Adrenal gland (tissue), 12 donors: ENCODE measurements around the gene COL23A1. TPM values are rescaled to one million over a fixed set of nuclear protein-coding genes. Genes with fewer than 3 reads are reported as not detected.

ENCODE experiments used
- DNase-seq, 7 donors: peaks; one replicate each; pipeline ENCODE4 v3.0.0-alpha.2; 2019 to 2020
- H3K27ac ChIP-seq, 5 donors: fragments of 200-600 bp; sonication (generic) in 4 of 5; 1 replicate in 3 of 5; 2 replicates in 2 of 5; pipeline versions ENCODE4 v1.5.1 to v1.8.0; 2016 to 2020; ENCODE audit warnings: mild to moderate bottlenecking in 1 of 5
- H3K27me3 ChIP-seq: fragments of 200-600 bp; 2 replicates; pipeline ENCODE4 v1.8.0; 2021
- H3K36me3 ChIP-seq, 2 donors: fragments of 200-600 bp; replicated peaks in 1 of 2; 1 replicate in 1 of 2; 2 replicates in 1 of 2; pipeline versions ENCODE4 v1.5.1 to v1.8.0; 2018 to 2022
- H3K4me1 ChIP-seq, 2 donors: fragments of 200-600 bp; replicated peaks in 1 of 2; 1 replicate in 1 of 2; 2 replicates in 1 of 2; pipeline versions ENCODE4 v1.5.1 to v1.8.0; 2018 to 2021
- H3K4me3 ChIP-seq, 4 donors: fragments of 200-600 bp; sonication (generic) in 3 of 4; one replicate each; pipeline ENCODE4 v1.5.1; 2016 to 2018
- H3K9me3 ChIP-seq, 3 donors: fragments of 200-600 bp; sonication (generic) in 1 of 3; replicated peaks in 1 of 3; 1 replicate in 2 of 3; 2 replicates in 1 of 3; pipeline versions ENCODE4 v1.5.1 to v1.8.0; 2016 to 2021
- POLR2A ChIP-seq, 2 donors: fragments of 450-650 bp; IDR thresholded peaks; one replicate each; pipeline ENCODE4 v1.6.1; 2017; ENCODE audit warnings: antibody characterized with exemption in 2 of 2, mild to moderate bottlenecking in 2 of 2, moderate library complexity in 1 of 2
- WGBS, 4 donors: extraction: QIAGEN DNeasy Blood & Tissue Kit in 2 of 4; methylation state at CpG; one replicate each; pipeline versions ENCODE4 v1.1.5 to v1.1.7; 2013 to 2017; 5-methylcytosine and 5-hydroxymethylcytosine counted together
- intact Hi-C, 2 donors: fragments of 100-400 bp; cut with DNase I; formaldehyde crosslinking; loops; one replicate each; pipeline versions ENCODE4 v1.14.1 to v1.15.0; 2022 to 2023
- polyA plus RNA-seq, 3 donors: library from polyadenylated mRNA; stranded (reverse); fragments of 200-250 nt in 2 of 3; fragments of 350-450 nt in 1 of 3; fragmentation: Illumina TruSeq in 1 of 3; extraction: RNeasy Lipid Tissue Mini Kit (QIAGEN cat#74804) in 1 of 3; gene quantifications; one replicate each; pipeline ENCODE4 v1.2.3, GENCODE V29; 2013 to 2014
- total RNA-seq, 9 donors: library from RNA; depleted of rRNA in 4 of 9; stranded (reverse); fragments of >200 nt in 4 of 9; fragments of 120-200 nt in 1 of 9; fragmentation: NEBNext Ultra II Directional in 1 of 9; extraction: Animal tissue kit (Norgen Biotek cat#: 25700) in 1 of 9; gene quantifications; one replicate each; pipeline versions ENCODE4 v1.1.0 to v1.2.4, GENCODE V29; 2013 to 2023
- TF ChIP-seq, protein P1 (sequence below), 6 experiments: fragments of 450-650 bp in 4 of 6; fragments of 200-600 bp in 2 of 6; sonication (generic) in 1 of 6; IDR thresholded peaks; 1 replicate in 5 of 6; 2 replicates in 1 of 6; pipeline versions ENCODE4 v1.5.1 to v1.8.0; 2016 to 2021; ENCODE audit warnings: antibody characterized with exemption in 6 of 6, mild to moderate bottlenecking in 2 of 6, moderate library complexity in 1 of 6
- donor health status: healthy with polysubstance abuse.
- donor health status: Bipolar disorder and iron deficiency.
- donor health status: DM: yes; HTN: yes; CAD: no.
- donor health status: DM: no; HTN: no; CAD: no.
- donor health status: DM: no; HTN: no; CAD: no.
- donor health status: DM: yes; HTN: yes; CAD: no.

Gene COL23A1
- total and polyA plus RNA-seq, 12 donors, result 0.09 to 4.4 (median 0.88) TPM

DNA sequence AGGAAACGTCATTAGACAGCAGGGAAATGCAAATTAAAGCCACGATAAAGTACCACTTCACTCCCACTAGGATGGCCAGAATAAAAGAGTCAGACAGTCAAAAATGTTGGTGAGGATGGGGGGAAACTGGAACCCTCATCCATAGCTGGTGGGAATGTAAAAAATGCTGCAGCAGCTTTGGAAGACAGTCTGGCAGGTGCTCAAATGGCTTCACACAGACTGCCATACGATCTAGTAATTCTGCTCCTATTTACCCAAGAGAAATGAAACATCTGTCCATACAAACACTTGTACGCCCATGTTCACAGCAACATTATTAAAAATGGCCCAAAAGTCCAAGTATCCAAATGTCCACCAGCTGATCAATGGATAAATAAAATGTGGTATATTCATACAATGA is 198.7 kb downstream of the COL23A1 start:
- 53 to 60% (median 58%) methylated on average over 4 of the region's 4 CpGs for WGBS, 4 donors
- intact Hi-C loops, result no loop called here

DNA sequence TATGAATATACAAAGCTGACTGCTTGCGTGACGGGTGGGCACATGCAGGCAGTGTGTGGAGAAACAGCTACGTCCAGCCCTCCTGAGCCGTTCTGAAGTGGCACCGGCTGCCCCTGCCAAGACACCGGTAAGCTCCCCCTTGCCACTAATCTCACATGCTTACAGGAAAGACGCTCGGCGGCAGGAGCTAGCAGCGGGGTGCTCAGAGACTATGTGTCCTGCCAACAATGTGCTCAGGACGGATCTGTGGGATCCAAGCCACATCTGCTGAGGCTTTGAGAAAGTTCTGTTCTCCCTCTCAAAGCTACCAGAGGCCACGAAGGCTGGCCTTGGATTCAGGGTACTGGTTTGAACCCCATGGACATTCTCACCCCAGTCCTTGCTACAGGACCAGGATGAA is 200.4 kb downstream of the COL23A1 start:
- Histone ChIP-seq H3K4me3 (no peak overlapping the region), H3K36me3 (no peaks in the 10 kb centered on the region), H3K4me1 (no peaks in the 10 kb centered on the region), H3K27me3 (no peaks in the 10 kb centered on the region), H3K27ac (no peak overlapping the region), H3K9me3 (no peaks in the 10 kb centered on the region)
- peak in 1 of 7 donors; percentile 5 for DNase-seq
- WGBS, 4 donors, result 77 to 81% (median 80%) methylated on average over 2 to 12 of the region's 12 CpGs
- intact Hi-C loops, result no loop called here
- TF ChIP-seq POLR2A (IDR thresholded peaks at IDR 0.05), result no peak
- TF ChIP-seq, protein P1, sequence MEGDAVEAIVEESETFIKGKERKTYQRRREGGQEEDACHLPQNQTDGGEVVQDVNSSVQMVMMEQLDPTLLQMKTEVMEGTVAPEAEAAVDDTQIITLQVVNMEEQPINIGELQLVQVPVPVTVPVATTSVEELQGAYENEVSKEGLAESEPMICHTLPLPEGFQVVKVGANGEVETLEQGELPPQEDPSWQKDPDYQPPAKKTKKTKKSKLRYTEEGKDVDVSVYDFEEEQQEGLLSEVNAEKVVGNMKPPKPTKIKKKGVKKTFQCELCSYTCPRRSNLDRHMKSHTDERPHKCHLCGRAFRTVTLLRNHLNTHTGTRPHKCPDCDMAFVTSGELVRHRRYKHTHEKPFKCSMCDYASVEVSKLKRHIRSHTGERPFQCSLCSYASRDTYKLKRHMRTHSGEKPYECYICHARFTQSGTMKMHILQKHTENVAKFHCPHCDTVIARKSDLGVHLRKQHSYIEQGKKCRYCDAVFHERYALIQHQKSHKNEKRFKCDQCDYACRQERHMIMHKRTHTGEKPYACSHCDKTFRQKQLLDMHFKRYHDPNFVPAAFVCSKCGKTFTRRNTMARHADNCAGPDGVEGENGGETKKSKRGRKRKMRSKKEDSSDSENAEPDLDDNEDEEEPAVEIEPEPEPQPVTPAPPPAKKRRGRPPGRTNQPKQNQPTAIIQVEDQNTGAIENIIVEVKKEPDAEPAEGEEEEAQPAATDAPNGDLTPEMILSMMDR (IDR thresholded peaks at IDR 0.05), result no peak

More for the DNA sequence above, 198.7 kb downstream of the COL23A1 start:
- H3K27me3 ChIP-seq, result no peaks in the 10 kb centered on the region
- DNase-seq, result no peak
- H3K27ac ChIP-seq, result no peak overlapping the region
- TF ChIP-seq, protein P1 (IDR thresholded peaks at IDR 0.05), result no peak
- no peak for TF ChIP-seq POLR2A (IDR thresholded peaks at IDR 0.05)
- H3K9me3 ChIP-seq, result no peaks in the 10 kb centered on the region
- no peaks in the 10 kb centered on the region for H3K4me1 ChIP-seq
- no peak overlapping the region for H3K4me3 ChIP-seq
- H3K36me3 ChIP-seq, result no peaks in the 10 kb centered on the region

DNA sequence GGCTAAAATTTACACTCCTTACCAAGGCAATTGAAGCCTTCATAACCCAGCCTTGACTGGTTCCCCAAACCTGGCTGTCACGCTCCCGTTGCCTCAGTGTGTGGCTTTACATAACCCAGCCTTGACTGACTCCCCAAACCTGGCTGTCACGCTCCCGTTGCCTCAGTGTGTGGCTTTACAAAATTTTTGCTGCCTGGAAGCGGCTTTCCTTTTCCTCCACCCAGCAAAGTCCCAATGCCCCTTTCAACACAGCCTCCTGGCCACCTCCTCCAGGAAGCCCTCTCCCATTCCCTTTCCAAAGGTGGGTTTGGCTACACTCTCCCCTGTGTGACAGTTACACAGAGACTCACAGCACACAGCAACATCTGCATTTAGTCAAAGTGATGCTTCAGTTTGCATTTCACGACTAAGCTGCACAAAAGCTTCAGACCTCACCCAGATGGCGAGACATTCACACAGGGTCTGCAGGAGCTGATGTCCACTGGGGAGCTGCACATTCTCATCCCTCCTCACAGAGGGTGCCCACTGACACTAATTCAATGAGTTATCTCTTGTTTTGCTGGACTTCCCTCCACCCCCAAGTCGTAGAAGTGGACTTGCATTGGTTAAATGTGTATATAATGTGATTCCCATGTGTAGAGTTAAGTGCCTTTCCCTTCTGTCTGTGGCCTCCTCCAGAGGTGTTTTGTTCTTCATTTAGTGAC is 201.0 kb downstream of the COL23A1 start:
- no peaks in the 10 kb centered on the region for H3K27me3 ChIP-seq
- H3K4me3 ChIP-seq, result no peak overlapping the region
- H3K9me3 ChIP-seq, result no peaks in the 10 kb centered on the region
- TF ChIP-seq POLR2A (IDR thresholded peaks at IDR 0.05), result no peak
- TF ChIP-seq, protein P1 (IDR thresholded peaks at IDR 0.05), result no peak
- no peaks in the 10 kb centered on the region for H3K36me3 ChIP-seq
- 79 to 87% (median 82%) methylated on average over 8 of the region's 8 CpGs for WGBS, 4 donors
- DNase-seq, result no peak
- H3K4me1 ChIP-seq, result no peaks in the 10 kb centered on the region
- intact Hi-C loops, result no loop called here
- H3K27ac ChIP-seq, result no peak overlapping the region

DNA sequence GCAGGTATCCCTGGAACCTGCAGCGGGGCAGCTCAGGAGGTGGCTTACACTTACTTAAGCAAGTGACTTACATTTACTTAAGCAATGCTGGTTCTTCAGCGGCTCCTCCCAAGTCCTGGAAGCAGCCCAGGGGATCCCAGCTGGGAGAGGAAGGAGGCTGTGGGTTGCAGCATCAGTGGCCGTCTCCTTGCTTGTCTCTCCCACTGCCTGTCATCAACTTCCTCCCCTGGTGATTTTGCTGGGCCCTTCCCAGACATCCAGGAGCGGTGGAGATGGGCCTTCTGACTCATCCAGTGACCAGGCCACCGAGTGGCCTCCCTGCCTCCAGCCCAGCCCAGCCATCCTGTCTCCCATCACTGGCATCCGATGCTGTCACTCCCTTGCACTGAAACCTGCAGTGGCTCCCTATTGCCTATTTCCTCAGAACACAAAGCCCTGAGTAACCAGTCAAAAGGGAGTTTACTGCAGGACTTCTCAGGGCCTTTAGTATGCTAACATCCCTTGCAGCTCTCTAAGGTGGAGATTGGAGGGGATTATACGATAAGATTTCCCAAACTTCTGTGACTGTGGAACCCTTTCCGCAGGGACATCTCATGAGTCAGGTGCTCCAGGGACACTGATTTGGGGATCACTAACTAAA is 201.7 kb downstream of the COL23A1 start:
- WGBS, 4 donors, result 46 to 82% (median 60%) methylated on average over 3 to 8 of the region's 8 CpGs
- no peak overlapping the region for H3K27ac ChIP-seq
- DNase-seq, result peak in 4 of 7 donors; percentile 21 to 34 (median 32)

More for the DNA sequence above, 201.7 kb downstream of the COL23A1 start:
- no peaks in the 10 kb centered on the region for H3K9me3 ChIP-seq
- TF ChIP-seq, protein P1 (IDR thresholded peaks at IDR 0.05), result no peak
- no peak for TF ChIP-seq POLR2A (IDR thresholded peaks at IDR 0.05)
- intact Hi-C loops, result no loop called here
- H3K27me3 ChIP-seq, result no peaks in the 10 kb centered on the region
- H3K4me1 ChIP-seq, result no peaks in the 10 kb centered on the region
- no peak overlapping the region for H3K4me3 ChIP-seq
- H3K36me3 ChIP-seq, result no peaks in the 10 kb centered on the region
